Thyroid gland (tissue), 4 donors: ENCODE data around the gene DVL2. TPM values are rescaled to one million over a fixed set of nuclear protein-coding genes. Genes with fewer than 3 reads are reported as not detected.

Experiments
- DNase-seq, 2 donors: peaks; one replicate each; pipeline ENCODE4 v3.0.0-alpha.2; 2019
- H3K27ac ChIP-seq, 3 donors: fragments of 200-600 bp; sonication (generic); 1 replicate in 2 of 3; 2 replicates in 1 of 3; pipeline ENCODE4 v1.5.1; 2016 to 2019; ENCODE audit warnings: mild to moderate bottlenecking in 1 of 3, moderate library complexity in 1 of 3
- H3K27me3 ChIP-seq: fragments of 200-600 bp; sonication (generic); one replicate; pipeline ENCODE4 v1.5.1; 2019
- H3K36me3 ChIP-seq, 2 donors: fragments of 200-600 bp; sonication (generic); one replicate each; pipeline ENCODE4 v1.5.1; 2016 to 2019
- H3K4me1 ChIP-seq, 2 donors: fragments of 200-600 bp; sonication (generic); one replicate each; pipeline ENCODE4 v1.5.1; 2017 to 2019
- H3K4me3 ChIP-seq, 3 donors: fragments of 200-600 bp; sonication (generic); replicated peaks in 1 of 3; 1 replicate in 2 of 3; 2 replicates in 1 of 3; pipeline ENCODE4 v1.5.1; 2016; ENCODE audit warnings: mild to moderate bottlenecking in 1 of 3
- H3K9me3 ChIP-seq: fragments of 200-600 bp; sonication (generic); one replicate; pipeline ENCODE4 v1.5.1; 2017
- POLR2A ChIP-seq, 2 donors: fragments of 450-650 bp; IDR thresholded peaks; one replicate each; pipeline ENCODE4 v1.6.1; 2017; ENCODE audit warnings: antibody characterized with exemption in 2 of 2, mild to moderate bottlenecking in 2 of 2, moderate library complexity in 1 of 2
- WGBS, 2 donors: methylation state at CpG; one replicate each; pipeline ENCODE4 v1.1.5; 2017; 5-methylcytosine and 5-hydroxymethylcytosine counted together
- intact Hi-C: fragments of 100-400 bp; cut with DNase I; formaldehyde crosslinking; loops from one replicate; pipeline ENCODE4 v1.15.1; 2023
- total RNA-seq, 4 donors: library from RNA; depleted of rRNA; stranded (reverse); fragments of >200 nt; gene quantifications; one replicate each; pipeline ENCODE4 v1.2.3, GENCODE V29; 2016
- TF ChIP-seq, protein P1 (sequence below), 6 experiments: fragments of 200-600 bp in 3 of 6; fragments of 450-650 bp in 3 of 6; sonication (generic) in 3 of 6; IDR thresholded peaks; one replicate each; pipeline ENCODE4 v1.5.1; 2016 to 2019; ENCODE audit warnings: antibody characterized with exemption in 6 of 6, mild to moderate bottlenecking in 2 of 6, inconsistent platforms in 1 of 6, moderate library complexity in 1 of 6

The DVL2 gene
- total RNA-seq, 4 donors from 2014 or later, result 45.3 to 68.6 (median 49.0) TPM

GRCh38 chr17:7242717-7243452 lies 8.6 kb upstream of the DVL2 start:
- Histone ChIP-seq H3K4me3 (peak overlapping the region; percentile 14 to 86 (median 28)), H3K36me3 (peaks cover 19 to 21% of the 10 kb centered on the region in 2 donors), H3K27me3 (no peaks in the 10 kb centered on the region), H3K4me1 (peaks cover 17 to 25% of the 10 kb centered on the region in 2 donors), H3K27ac (peak overlapping the region; percentile 85 to 99 (median 95)), H3K9me3 (no peaks in the 10 kb centered on the region)
- DNase-seq, result peak; percentile 96 to 97
- 1% methylated on average over 40 to 47 of the region's 49 CpGs for WGBS, 2 donors
- intact Hi-C loops, result no loop called here
- TF ChIP-seq, protein P1, sequence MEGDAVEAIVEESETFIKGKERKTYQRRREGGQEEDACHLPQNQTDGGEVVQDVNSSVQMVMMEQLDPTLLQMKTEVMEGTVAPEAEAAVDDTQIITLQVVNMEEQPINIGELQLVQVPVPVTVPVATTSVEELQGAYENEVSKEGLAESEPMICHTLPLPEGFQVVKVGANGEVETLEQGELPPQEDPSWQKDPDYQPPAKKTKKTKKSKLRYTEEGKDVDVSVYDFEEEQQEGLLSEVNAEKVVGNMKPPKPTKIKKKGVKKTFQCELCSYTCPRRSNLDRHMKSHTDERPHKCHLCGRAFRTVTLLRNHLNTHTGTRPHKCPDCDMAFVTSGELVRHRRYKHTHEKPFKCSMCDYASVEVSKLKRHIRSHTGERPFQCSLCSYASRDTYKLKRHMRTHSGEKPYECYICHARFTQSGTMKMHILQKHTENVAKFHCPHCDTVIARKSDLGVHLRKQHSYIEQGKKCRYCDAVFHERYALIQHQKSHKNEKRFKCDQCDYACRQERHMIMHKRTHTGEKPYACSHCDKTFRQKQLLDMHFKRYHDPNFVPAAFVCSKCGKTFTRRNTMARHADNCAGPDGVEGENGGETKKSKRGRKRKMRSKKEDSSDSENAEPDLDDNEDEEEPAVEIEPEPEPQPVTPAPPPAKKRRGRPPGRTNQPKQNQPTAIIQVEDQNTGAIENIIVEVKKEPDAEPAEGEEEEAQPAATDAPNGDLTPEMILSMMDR (IDR thresholded peaks at IDR 0.05), result peak in 1 of 6 experiments; percentile 4
- TF ChIP-seq POLR2A (IDR thresholded peaks at IDR 0.05), result peak; percentile 4 to 69

DNA sequence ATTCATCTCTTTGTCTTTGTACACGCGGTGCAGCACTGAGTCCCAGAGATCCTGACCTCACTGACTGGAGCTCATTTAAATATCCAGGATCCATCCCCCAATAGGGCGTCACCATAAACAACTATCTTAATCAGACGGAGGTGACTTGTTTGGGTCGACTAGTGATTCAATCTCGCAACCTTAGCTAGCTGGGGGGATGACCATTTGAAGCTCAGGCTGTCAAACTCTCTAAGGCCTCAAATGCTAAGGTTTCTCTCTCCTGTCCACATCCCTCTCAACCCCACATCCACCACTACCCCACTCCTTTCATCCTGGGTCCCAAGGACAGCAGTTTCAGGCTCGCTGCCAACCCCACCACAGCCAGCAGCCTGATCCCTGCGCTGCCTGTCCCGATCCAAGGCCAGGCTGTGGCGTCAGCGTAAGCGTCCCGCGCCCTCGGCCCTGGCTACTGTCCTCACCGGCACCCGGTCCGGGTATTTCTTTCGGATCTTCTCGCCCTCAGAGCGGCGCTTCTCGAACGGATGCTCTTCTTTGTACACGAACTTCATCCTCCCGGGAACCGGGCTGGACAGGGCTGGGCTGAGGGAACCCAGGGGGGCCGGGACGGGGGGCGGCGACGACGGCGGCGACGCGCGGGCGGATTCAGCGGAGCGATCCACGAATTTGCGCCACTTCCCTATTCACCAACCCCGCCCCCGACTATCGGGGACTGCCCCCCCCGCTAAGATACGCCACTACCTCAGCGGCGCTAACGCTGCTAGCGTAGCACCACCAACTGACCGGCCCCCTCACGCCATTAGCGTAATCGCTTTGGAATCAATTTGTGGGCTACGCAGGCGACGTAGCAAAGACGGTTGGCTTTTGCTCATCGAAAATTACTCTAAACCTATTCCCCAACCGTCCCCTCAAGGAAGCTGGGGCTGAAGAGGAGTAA lies 7.7 kb upstream of the DVL2 start, which contains the start of gene GABARAP:
TSS of gene GABARAP (minus strand) at position 667 of the 934 bp plus-strand sequence. CDS start at position 548, 119 bp downstream.
- DNase-seq, result peak; percentile 92 to 94
- TF ChIP-seq POLR2A (IDR thresholded peaks at IDR 0.05), result peak in 1 of 2 donors; percentile 74
- TF ChIP-seq, protein P1 (IDR thresholded peaks at IDR 0.05), result no peak
- H3K9me3 ChIP-seq, result no peaks in the 10 kb centered on the region
- H3K27ac ChIP-seq, result peak within 1 kb of the TSS; percentile 85 to 99 (median 95)
- peak within 1 kb of the TSS; percentile 28 to 86 (median 78) for H3K4me3 ChIP-seq
- WGBS, 2 donors, result 0% methylated on average over 33 to 58 of the region's 62 CpGs
- peaks cover 17 to 30% of the 10 kb centered on the region in 2 donors for H3K4me1 ChIP-seq
- H3K27me3 ChIP-seq, result no peaks in the 10 kb centered on the region
- peaks cover 19 to 21% of the 10 kb centered on the region in 2 donors for H3K36me3 ChIP-seq
- intact Hi-C loops, result no loop called here

DNA sequence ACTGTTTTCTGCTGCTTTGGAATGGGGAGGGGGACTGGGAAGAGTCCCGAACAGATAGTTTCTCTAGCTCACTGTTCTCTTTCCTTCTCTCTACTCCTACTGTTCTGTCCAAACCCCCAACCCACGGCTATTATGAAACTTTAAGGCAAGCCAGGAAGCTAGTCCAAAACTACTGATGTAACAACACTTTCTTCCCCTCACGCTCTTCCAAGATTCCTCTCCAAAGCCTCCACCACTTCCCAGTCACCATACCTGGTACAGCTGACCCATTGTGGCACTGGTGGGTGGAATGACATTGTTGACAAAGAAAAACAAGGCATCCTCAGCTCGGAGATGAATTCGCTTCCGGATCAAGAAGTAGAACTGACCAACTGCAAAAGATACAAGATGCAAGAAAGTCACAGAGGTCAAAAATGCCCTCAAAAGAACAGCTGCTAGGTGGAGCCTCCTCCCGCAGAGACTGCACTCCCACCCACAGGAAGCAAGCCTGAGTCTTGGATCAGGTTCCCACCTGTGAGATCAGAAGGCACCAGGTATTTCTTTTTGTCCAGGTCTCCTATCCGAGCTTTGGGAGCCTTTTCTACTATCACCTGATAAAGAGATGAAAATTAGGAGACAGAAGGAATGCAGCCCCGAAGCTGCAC lies 6.9 kb upstream of the DVL2 start:
- 27 to 35% methylated on average over 9 of the region's 9 CpGs for WGBS, 2 donors
- Histone ChIP-seq H3K27ac (peak overlapping the region; percentile 85 to 99 (median 95)), H3K36me3 (peaks cover 16 to 20% of the 10 kb centered on the region in 2 donors), H3K27me3 (no peaks in the 10 kb centered on the region), H3K4me1 (peaks cover 17 to 30% of the 10 kb centered on the region in 2 donors), H3K9me3 (no peaks in the 10 kb centered on the region), H3K4me3 (peak overlapping the region; percentile 28 to 86 (median 78))
- TF ChIP-seq, protein P1 (IDR thresholded peaks at IDR 0.05), result no peak
- TF ChIP-seq POLR2A (IDR thresholded peaks at IDR 0.05), result no peak
- no peak for DNase-seq
- intact Hi-C loops, result no loop called here

DNA sequence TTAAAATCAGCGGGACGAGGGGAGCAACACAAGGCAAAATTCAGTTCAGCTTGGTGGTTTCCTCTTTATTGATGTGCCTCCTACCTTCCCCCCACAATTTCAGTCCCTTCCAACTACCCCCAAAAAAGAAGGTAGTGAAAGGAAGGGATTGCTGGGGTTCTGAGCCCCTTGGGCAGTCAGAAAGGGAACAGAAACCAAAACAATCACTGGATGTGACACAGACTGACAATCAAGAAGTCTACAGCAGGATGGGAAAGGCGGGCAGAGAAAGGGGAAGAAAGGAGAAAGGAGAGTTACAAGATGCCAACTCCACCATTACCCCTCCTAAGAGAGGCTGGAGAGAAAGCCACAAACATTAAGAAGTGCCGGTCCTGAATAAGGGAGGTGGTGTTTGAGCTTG lies 6.1 kb upstream of the DVL2 start:
- DNase-seq, result no peak
- no peak overlapping the region for H3K4me3 ChIP-seq
- peaks cover 13 to 25% of the 10 kb centered on the region in 2 donors for H3K36me3 ChIP-seq
- 77 to 80% methylated on average over 4 of the region's 4 CpGs for WGBS, 2 donors
- intact Hi-C loops, result no loop called here
- TF ChIP-seq, protein P1 (IDR thresholded peaks at IDR 0.05), result no peak
- no peak for TF ChIP-seq POLR2A (IDR thresholded peaks at IDR 0.05)
- no peaks in the 10 kb centered on the region for H3K27me3 ChIP-seq
- peak overlapping the region in 2 of 3 donors; percentile 16 to 95 for H3K27ac ChIP-seq
- H3K4me1 ChIP-seq, result peaks cover 17 to 30% of the 10 kb centered on the region in 2 donors
- no peaks in the 10 kb centered on the region for H3K9me3 ChIP-seq
